Mesendoderm (in vitro differentiated cells): Measurements from ENCODE around the gene HYLS1.

Experiments
- DNase-seq: peaks from one replicate; pipeline ENCODE4 v3.0.0; 2013
- H2AK5ac ChIP-seq: 2 replicates; pipeline ENCODE4 v1.6.1; 2013; ENCODE audit warnings: low read length, inconsistent platforms
- H2BK120ac ChIP-seq: 2 replicates; pipeline ENCODE4 v1.6.1; 2013; ENCODE audit warnings: low read depth, mild to moderate bottlenecking, low read length, moderate library complexity, mixed read lengths
- H2BK15ac ChIP-seq: replicated peaks from 2 replicates; pipeline ENCODE4 v1.6.1; 2013; ENCODE audit warnings: low read depth, mild to moderate bottlenecking, moderate library complexity
- H2BK5ac ChIP-seq: 2 replicates; pipeline ENCODE4 v1.6.1; 2013; ENCODE audit warnings: low read length, inconsistent platforms
- H3K18ac ChIP-seq: 2 replicates; pipeline ENCODE4 v1.6.1; 2013; ENCODE audit warnings: mild to moderate bottlenecking, low read length, mixed read lengths
- H3K23ac ChIP-seq: one replicate; pipeline ENCODE4 v1.6.1; 2013; ENCODE audit warnings: low read length
- H3K27ac ChIP-seq: 2 replicates; pipeline ENCODE4 v1.5.1; 2013; ENCODE audit warnings: low read depth, mild to moderate bottlenecking, inconsistent platforms, low read length, moderate library complexity
- H3K27me3 ChIP-seq: 2 replicates; pipeline ENCODE4 v1.6.1; 2013; ENCODE audit warnings: low read length, control low read depth, mild to moderate bottlenecking, inconsistent platforms; ENCODE audit not compliant: insufficient read depth, poor library complexity
- H3K36me3 ChIP-seq: 2 replicates; pipeline ENCODE4 v1.6.1; 2013; ENCODE audit warnings: low read length, inconsistent platforms; ENCODE audit not compliant: control insufficient read depth, insufficient read depth
- H3K4ac ChIP-seq: one replicate; pipeline ENCODE4 v1.6.1; 2013; ENCODE audit warnings: low read depth, mild to moderate bottlenecking, low read length, moderate library complexity
- H3K4me1 ChIP-seq: 2 replicates; pipeline ENCODE4 v1.6.1; 2013; ENCODE audit warnings: low read depth, low read length, inconsistent platforms; ENCODE audit not compliant: control insufficient read depth
- H3K4me2 ChIP-seq: 2 replicates; pipeline ENCODE4 v1.6.1; 2013; ENCODE audit warnings: low read length
- H3K4me3 ChIP-seq: 2 replicates; pipeline ENCODE4 v1.5.1; 2013; ENCODE audit warnings: mild to moderate bottlenecking, low read length
- H3K56ac ChIP-seq: one replicate; pipeline ENCODE4 v1.6.1; 2013; ENCODE audit warnings: low read length
- H3K79me1 ChIP-seq: 2 replicates; pipeline ENCODE4 v1.6.1; 2013; ENCODE audit warnings: low read length, inconsistent platforms
- H3K79me2 ChIP-seq: 2 replicates; pipeline ENCODE4 v1.6.1; 2013; ENCODE audit warnings: mild to moderate bottlenecking, low read length; ENCODE audit not compliant: control insufficient read depth, insufficient read depth
- H3K9ac ChIP-seq: 2 replicates; pipeline ENCODE4 v1.6.1; 2013; ENCODE audit warnings: low read length, inconsistent platforms
- H4K5ac ChIP-seq: one replicate; pipeline ENCODE4 v1.6.1; 2013; ENCODE audit warnings: low read length
- H4K8ac ChIP-seq: one replicate; pipeline ENCODE4 v1.6.1; 2013; ENCODE audit warnings: low read depth, mild to moderate bottlenecking, control low read depth, low read length, moderate library complexity
- WGBS: extraction: QIAGEN DNeasy Blood & Tissue Kit; methylation state at CpG from one replicate; pipeline ENCODE4 v1.1.7; 2013; ENCODE audit warnings: low lambda C conversion rate, missing lambda C conversion rate; ENCODE audit not compliant: insufficient coverage; ENCODE audit errors: extremely low coverage; 5-methylcytosine and 5-hydroxymethylcytosine counted together

Gene HYLS1

GRCh38 chr11:125892994-125893393 lies 5.5 kb downstream of the HYLS1 start:
- Histone ChIP-seq H2BK5ac (no peak overlapping the region), H3K79me2 (peaks cover 3% of the 10 kb centered on the region), H2BK15ac (no peak overlapping the region), H3K79me1 (peaks cover 6% of the 10 kb centered on the region), H4K8ac (no peak overlapping the region), H3K36me3 (peaks cover 3% of the 10 kb centered on the region), H3K4me2 (no peak overlapping the region), H3K4me1 (no peaks in the 10 kb centered on the region), H3K27ac (no peak overlapping the region), H3K4ac (no peak overlapping the region), H3K4me3 (no peak overlapping the region), H3K23ac (no peak overlapping the region), H3K9ac (no peak overlapping the region), H3K18ac (no peak overlapping the region), H3K27me3 (no peaks in the 10 kb centered on the region), H2AK5ac (no peak overlapping the region), H2BK120ac (no peak overlapping the region), H4K5ac (no peak overlapping the region), H3K56ac (no peak overlapping the region)
- DNase-seq: no peak

GRCh38 chr11:125901872-125902271 lies 14.4 kb downstream of the HYLS1 start:
- Histone ChIP-seq H3K36me3 (no peaks in the 10 kb centered on the region), H4K5ac (no peak overlapping the region), H3K23ac (no peak overlapping the region), H3K4ac (no peak overlapping the region), H3K4me1 (no peaks in the 10 kb centered on the region), H3K56ac (no peak overlapping the region), H2BK120ac (no peak overlapping the region), H3K27ac (no peak overlapping the region), H3K27me3 (no peaks in the 10 kb centered on the region), H4K8ac (no peak overlapping the region), H3K79me2 (peaks cover 3% of the 10 kb centered on the region), H3K79me1 (peaks cover 6% of the 10 kb centered on the region), H3K4me2 (no peak overlapping the region), H3K4me3 (no peak overlapping the region), H2BK5ac (no peak overlapping the region), H3K9ac (no peak overlapping the region), H2BK15ac (no peak overlapping the region), H2AK5ac (no peak overlapping the region), H3K18ac (no peak overlapping the region)
- no peak for DNase-seq
- WGBS: no CpG with 5 or more reads among the region's 6 CpGs

DNA sequence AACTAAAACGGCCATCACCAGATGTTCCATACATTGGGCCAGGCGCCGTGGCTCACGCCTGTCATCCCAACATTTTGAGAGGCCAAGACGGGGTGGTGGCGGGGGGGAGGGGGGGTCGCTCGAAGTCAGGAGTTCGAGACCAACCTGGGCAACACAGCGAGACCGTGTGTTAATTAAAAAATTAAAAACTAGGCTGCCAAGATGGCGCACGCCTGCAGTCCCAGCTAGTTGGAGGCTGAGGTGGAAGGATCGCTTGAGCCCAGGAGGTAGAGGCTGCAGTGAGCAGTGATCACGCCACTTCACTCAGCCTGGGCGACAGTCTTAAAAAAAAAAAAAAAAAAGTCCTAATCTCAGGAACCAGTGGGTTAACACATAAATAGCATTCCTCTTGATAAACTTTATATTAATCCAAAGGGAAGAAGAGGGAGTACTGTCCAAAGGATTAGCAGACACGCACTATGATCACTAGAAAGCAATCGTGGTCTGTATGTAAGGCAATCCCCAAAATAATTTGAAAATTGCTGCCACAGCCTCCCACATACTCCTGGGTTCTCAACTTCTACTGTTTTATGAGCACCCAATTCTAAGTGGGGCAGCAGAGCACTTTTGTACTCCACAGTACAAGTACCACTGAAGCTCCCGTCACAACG lies 14.9 kb downstream of the HYLS1 start:
- Histone ChIP-seq H3K23ac (no peak overlapping the region), H4K8ac (no peak overlapping the region), H3K56ac (peak overlapping the region; percentile 95), H3K27me3 (no peaks in the 10 kb centered on the region), H2BK5ac (no peak overlapping the region), H3K4me3 (peak overlapping the region; percentile 97), H2BK15ac (no peak overlapping the region), H3K79me1 (peaks cover 6% of the 10 kb centered on the region), H3K36me3 (no peaks in the 10 kb centered on the region), H3K9ac (peak overlapping the region; percentile 94), H3K18ac (no peak overlapping the region), H2AK5ac (no peak overlapping the region), H3K4me2 (peak overlapping the region; percentile 47), H4K5ac (no peak overlapping the region), H3K79me2 (peaks cover 3% of the 10 kb centered on the region), H3K4ac (no peak overlapping the region), H3K27ac (no peak overlapping the region), H2BK120ac (no peak overlapping the region), H3K4me1 (no peaks in the 10 kb centered on the region)
- no CpG with 5 or more reads among the region's 20 CpGs for WGBS
- no peak for DNase-seq

DNA sequence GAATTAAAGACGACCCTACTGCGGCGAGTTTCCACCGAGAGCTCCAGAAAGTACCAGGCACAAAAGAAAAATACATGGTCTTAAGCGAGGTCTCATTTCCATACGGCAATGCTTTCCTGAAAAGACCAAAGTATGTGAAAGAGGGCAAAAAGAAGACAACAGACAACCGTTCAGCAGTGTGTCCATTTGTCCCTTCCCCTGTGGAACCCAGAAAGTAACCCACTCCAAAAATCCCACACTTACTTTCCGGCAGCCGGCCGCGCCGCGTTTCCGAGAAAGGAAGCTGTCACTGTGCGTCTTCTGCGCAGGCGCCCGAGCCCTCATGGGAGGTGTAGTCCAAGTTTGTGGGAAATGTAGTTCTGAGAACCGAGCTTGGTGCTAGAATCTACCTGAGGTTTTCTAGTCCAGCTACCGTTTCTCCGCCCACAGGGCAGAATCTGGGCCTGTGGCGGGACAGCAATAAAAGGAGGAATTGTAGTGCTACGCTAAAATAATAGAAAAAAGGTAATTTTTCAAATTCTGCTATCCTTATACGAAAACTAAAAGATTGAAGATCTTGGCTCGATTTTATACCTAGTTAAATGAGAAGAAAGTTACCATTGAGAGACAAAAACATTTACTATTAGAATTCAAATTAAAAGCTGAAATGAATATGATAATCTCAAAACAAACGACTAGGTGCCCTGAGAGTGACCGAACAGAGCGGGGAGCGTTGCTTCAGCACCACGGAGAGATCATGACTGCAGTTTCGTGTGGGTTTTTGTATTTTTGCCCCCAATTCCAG lies 15.7 kb downstream of the HYLS1 start, which contains the start of gene PUS3:
Gene PUS3, minus strand, starts transcription at position 280 of the 784 bp plus-strand sequence. CDS start 6,922 bp downstream, outside the sequence.
- Histone ChIP-seq H3K9ac (peak within 1 kb of the TSS; percentile 94), H3K79me1 (peaks cover 6% of the 10 kb centered on the region), H3K36me3 (no peaks in the 10 kb centered on the region), H4K8ac (no peak within 1 kb of the TSS), H3K4me1 (no peaks in the 10 kb centered on the region), H2AK5ac (no peak within 1 kb of the TSS), H3K56ac (peak within 1 kb of the TSS; percentile 95), H3K4me3 (peak within 1 kb of the TSS; percentile 97), H2BK5ac (no peak within 1 kb of the TSS), H3K79me2 (peaks cover 3% of the 10 kb centered on the region), H2BK120ac (no peak within 1 kb of the TSS), H3K18ac (no peak within 1 kb of the TSS), H3K4ac (no peak within 1 kb of the TSS), H3K27ac (no peak within 1 kb of the TSS), H3K27me3 (no peaks in the 10 kb centered on the region), H3K4me2 (peak within 1 kb of the TSS; percentile 90), H3K23ac (no peak within 1 kb of the TSS), H2BK15ac (no peak within 1 kb of the TSS), H4K5ac (no peak within 1 kb of the TSS)
- DNase-seq: peak; percentile 92
- WGBS: no CpG with 5 or more reads among the region's 31 CpGs

DNA sequence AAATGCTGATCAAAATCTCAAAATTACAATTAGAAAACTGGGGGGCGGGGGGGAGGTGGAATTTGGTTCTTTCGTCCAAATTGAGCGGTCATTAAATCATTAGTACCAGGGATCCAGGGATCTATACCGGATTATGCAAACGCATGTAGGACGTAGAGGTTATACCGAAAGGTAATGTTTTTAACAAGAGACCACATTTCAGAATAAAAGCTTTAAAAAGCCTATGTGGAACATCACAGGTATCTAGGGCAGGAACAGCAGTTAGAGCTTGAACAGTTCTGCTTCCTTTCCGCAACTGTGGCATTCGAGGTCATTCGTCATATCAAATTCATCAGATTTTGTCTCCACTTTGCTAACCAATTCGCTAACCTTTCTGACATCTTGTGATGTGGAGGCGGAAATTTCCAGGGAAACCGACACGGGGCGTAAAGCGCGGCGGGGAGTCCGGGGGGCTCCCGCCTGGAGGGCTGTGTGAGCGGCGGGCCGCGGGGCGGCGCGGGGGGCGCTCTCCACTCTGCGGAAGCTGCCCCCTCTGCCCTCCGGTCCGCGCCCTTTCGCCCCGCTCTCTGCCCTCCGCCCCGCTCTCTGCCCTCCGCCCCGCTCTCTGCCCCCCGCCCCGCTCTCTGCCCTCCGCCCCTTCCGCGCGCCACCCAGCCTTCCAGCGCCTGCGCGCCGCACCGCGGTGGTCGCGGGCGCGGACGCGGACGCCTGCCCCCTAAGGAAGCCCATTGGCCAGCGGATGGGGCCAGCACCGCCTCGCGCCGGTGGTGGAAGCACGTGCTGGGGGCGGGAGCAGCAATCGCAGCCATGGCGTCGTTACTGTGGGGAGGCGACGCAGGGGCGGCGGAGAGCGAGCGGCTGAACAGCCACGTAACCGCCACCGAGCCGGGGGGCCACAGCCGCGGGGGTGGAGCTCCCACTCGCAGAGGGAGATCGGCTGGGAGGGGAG lies 16.5 kb downstream of the HYLS1 start, which contains the start of gene DDX25:
Gene DDX25, plus strand, starts transcription at position 798 of the 949 bp plus-strand sequence. Its CDS starts 10 bp downstream, at position 808.
- Histone ChIP-seq H3K79me1 (peaks cover 3% of the 10 kb centered on the region), H3K4me2 (peak within 1 kb of the TSS; percentile 90), H3K27ac (no peak within 1 kb of the TSS), H3K4me1 (no peaks in the 10 kb centered on the region), H3K23ac (no peak within 1 kb of the TSS), H3K56ac (peak within 1 kb of the TSS; percentile 53), H4K5ac (no peak within 1 kb of the TSS), H2AK5ac (no peak within 1 kb of the TSS), H2BK5ac (no peak within 1 kb of the TSS), H3K27me3 (no peaks in the 10 kb centered on the region), H2BK15ac (no peak within 1 kb of the TSS), H3K4ac (no peak within 1 kb of the TSS), H3K9ac (peak within 1 kb of the TSS; percentile 49), H3K36me3 (no peaks in the 10 kb centered on the region), H4K8ac (no peak within 1 kb of the TSS), H2BK120ac (no peak within 1 kb of the TSS), H3K18ac (no peak within 1 kb of the TSS), H3K79me2 (peaks cover 3% of the 10 kb centered on the region), H3K4me3 (peak within 1 kb of the TSS; percentile 37)
- peak; percentile 74 for DNase-seq
- WGBS: no CpG with 5 or more reads among the region's 81 CpGs
